C4-2B (cell line): Measurements from ENCODE around the gene CAMLG.

Experiments used
- CTCF ChIP-seq: fragments of 450-650 bp; conservative IDR thresholded peaks from 2 replicates; pipeline ENCODE4 v1.5.1; 2017; ENCODE audit warnings: mild to moderate bottlenecking
- ZFX ChIP-seq: fragments of 450-650 bp; IDR thresholded peaks from 2 replicates; pipeline ENCODE4 v1.6.1; 2017

- TF ChIP-seq CTCF (no peak), ZFX (no peak)
Observed at GRCh38 chr5:134735243-134735642, 3.1 kb upstream of the CAMLG start.
